Retinal pigment epithelial cell (primary cell): ENCODE measurements around the gene RAD50.

Experiments used
- DNase-seq: peaks from one replicate; pipeline ENCODE4 v3.0.0-alpha.2; 2010; ENCODE audit warnings: low read depth
- H3K4me3 ChIP-seq: 2 replicates; pipeline ENCODE4 v1.5.1; 2011; ENCODE audit warnings: mild to moderate bottlenecking, low read length, control low read depth, moderate library complexity
- CTCF ChIP-seq: conservative IDR thresholded peaks from 2 replicates; pipeline ENCODE4 v1.5.1; 2011; ENCODE audit warnings: low read depth, low read length, control low read depth, inconsistent platforms

Gene RAD50

DNA sequence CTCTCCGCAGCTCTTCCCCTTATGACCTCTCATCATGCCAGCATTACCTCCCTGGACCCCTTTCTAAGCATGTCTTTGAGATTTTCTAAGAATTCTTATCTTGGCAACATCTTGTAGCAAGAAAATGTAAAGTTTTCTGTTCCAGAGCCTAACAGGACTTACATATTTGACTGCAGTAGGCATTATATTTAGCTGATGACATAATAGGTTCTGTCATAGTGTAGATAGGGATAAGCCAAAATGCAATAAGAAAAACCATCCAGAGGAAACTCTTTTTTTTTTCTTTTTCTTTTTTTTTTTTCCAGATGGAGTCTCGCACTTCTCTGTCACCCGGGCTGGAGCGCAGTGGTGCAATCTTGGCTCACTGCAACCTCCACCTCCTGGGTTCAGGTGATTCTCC lies 80.5 kb downstream of the RAD50 start:
- TF ChIP-seq CTCF, result no peak
- no peak for DNase-seq
- no peak overlapping the region for H3K4me3 ChIP-seq

DNA sequence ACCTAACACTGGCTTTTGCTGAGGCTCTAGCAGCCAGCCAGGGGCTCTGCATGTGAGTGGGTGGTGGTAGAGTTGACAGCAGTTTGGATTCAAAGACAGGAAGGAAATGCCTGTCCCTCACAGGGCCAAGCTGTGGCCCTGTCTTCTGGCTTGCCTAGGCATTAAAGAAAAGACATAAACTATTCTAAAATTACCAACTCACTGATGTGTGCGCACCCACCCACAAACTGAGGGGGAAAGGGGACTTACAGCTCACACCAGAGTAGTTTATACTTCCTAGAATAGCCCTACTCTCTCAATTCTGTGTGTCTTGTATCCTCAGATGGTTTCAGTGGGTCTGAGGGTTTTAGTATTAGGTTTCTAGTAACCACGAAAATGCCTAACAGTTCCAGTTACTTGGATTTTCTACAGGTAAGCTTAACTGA lies 82.9 kb downstream of the RAD50 start:
- no peak for TF ChIP-seq CTCF
- DNase-seq, result no peak
- no peak overlapping the region for H3K4me3 ChIP-seq

- H3K4me3 ChIP-seq, result no peak overlapping the region
- no peak for DNase-seq
- TF ChIP-seq CTCF, result no peak
Observed at GRCh38 chr5:132640613-132641012, 83.8 kb downstream of the RAD50 start.

DNA sequence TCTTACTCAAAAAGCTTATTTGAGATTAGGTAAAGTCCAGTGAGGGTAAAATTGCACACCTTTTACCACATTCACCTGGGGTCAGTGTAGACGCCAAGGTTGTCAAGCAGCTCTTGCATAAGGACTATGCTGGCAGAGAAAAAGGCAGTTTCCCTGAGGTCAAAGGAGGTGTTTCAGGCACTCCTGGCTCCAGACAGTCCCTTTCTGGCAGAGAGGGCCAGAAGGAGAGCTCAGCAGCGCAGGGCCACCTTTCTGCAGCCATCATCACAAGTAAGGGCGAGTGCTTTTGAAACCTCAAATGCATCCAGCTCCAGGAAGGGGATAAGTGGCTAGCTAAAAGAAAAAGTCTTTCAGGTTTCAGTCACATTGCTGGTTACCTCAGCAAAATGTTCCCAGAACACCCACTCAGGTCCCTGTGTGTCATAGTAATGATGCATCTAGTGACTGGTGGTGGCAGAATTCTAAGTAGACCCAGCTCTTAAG lies 84.5 kb downstream of the RAD50 start:
- TF ChIP-seq CTCF, result no peak
- DNase-seq, result no peak
- H3K4me3 ChIP-seq, result no peak overlapping the region

DNA sequence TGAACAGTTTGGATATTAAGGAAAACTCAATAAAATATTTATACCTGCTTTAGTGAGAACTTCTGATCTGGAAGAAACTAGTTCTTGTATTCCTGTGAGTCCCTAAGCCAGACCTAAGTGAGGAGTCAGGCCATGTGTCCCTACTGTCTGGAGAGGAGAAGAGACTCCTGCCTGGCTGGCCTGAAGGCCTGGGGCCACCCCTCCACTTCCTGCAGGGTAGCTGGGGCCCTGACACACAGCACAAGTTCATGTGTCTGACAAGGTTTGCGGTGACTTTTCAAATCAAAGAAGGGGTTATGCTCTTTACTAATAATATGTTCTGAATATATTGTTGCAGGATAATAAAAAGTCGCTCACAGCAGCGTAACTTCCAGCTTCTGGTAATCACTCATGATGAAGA lies 85.1 kb downstream of the RAD50 start:
- TF ChIP-seq CTCF, result no peak
- no peak overlapping the region for H3K4me3 ChIP-seq
- no peak for DNase-seq

DNA sequence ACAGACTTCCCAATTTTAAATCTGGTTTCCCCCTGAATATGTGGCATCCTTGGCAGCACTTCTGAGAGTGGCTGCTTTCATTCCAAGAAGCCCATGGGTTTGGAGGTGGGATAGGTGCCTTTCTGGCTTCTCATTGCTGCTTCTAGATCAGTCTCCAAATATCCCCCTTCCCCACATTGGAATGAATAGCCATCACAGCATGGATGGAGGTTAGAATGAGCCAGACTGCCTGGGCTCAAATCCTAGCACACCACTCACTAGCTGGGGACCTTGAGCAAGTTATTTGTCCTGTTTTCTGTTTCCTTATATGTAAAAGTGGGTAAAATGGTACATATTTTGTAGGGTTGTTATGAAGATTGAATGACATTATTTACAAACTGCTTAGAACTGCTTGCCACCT lies 87.4 kb downstream of the RAD50 start:
- no peak for DNase-seq
- no peak for TF ChIP-seq CTCF
- H3K4me3 ChIP-seq, result no peak overlapping the region

DNA sequence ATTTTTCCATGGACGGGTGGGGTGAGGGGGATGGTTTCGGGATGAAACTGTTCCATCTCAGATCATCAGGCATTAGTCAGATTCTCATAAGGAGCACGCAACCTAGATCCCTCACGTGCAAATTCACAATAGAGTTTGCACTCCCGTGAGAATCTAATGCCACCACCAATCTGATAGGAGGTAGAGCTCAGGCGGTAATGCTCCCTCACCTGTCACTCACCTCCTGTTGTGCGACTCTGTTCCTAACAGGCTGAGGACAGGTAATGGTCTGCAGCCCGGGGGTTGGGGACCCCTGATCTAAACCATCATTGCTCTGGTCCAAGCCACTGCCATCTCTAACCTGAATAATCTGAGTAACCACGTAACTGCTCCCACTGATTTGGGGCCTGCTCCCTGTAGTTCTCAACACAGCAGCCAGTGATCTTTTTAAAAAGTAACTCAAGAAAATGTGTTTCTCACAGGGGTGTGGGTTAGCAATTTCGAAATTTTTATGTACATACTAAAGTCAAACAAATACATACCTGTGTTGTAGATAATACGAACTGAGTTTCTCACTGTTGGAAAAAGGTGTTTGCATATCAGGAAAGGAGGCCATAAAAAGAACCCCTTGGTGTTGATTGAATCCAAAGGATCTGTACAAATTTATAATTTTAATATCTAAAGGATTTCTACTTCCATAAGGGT lies 89.9 kb downstream of the RAD50 start:
- no peak for DNase-seq
- no peak for TF ChIP-seq CTCF
- no peak overlapping the region for H3K4me3 ChIP-seq
